Measurements from ENCODE around the gene GGNBP2. TPM values are rescaled to one million over a fixed set of nuclear protein-coding genes. Genes with fewer than 3 reads are reported as not detected.

GGNBP2 gene
- total RNA-seq, 2 experiments from 2014 or later, result 64.7 to 67.1 TPM

Other genes with a start within 250 kb of the GGNBP2 start
- not detected for gene TBC1D3G, start 221.0 kb upstream of the GGNBP2 start, total RNA-seq
- gene TBC1D3H, start 156.5 kb upstream of the GGNBP2 start, total RNA-seq, result 1 to 10 TPM in 1 of 2 experiments, under 1 TPM in 1; 0.84 to 1.0 TPM
- gene ZNHIT3, start 58.2 kb upstream of the GGNBP2 start, total RNA-seq, result 10 to 100 TPM; 55.4 to 59.3 TPM
- gene MYO19, start 10.1 kb upstream of the GGNBP2 start, total RNA-seq, result 100 to 1,000 TPM; 152 to 153 TPM
- gene PIGW, start 9.9 kb upstream of the GGNBP2 start, total RNA-seq, result 10 to 100 TPM; 36.7 to 37.6 TPM
- gene DHRS11, start 47.0 kb downstream of the GGNBP2 start, total RNA-seq, result 10 to 100 TPM; 12.8 to 15.5 TPM
- 10 to 100 TPM; 24.9 to 26.6 TPM for gene MRM1, start 56.7 kb downstream of the GGNBP2 start, total RNA-seq

Data from activated CD8-positive, alpha-beta memory T cell treated with anti-CD3 and anti-CD28 coated beads for 36 hours (primary cell).